ENCODE results near the gene WHAMM.

- no peak for TF ChIP-seq CTCF (IDR thresholded peaks at IDR 0.05; ENCODE audit: extremely low read depth in 1 of 2, insufficient read depth in 1 of 2, low read depth in 1 of 2, low read length in 2 of 2)
- no peak for TF ChIP-seq POLR2A (IDR thresholded peaks at IDR 0.05; ENCODE audit: low read depth, low read length)
- no peak for TF ChIP-seq POLR2AphosphoS5 (IDR thresholded peaks at IDR 0.05; ENCODE audit: insufficient read depth, low read depth, low read length)
- no peak for TF ChIP-seq MAX (IDR thresholded peaks at IDR 0.05; ENCODE audit: insufficient read depth, insufficient read length)
- no peak for TF ChIP-seq JUN (IDR thresholded peaks at IDR 0.05; ENCODE audit: borderline replicate concordance, insufficient read depth, insufficient read length, low read depth)
These were observed 20.9 kb upstream of the WHAMM start for GRCh38 chr15:82788496-82788895.
